HEK293 (cell line): ENCODE data around the gene SPATA21.

Experiments
- SP7 ChIP-seq: fragments of 450-650 bp; formaldehyde crosslinking; IDR thresholded peaks from 2 replicates; pipeline ENCODE4 v1.5.1; 2016; ENCODE audit warnings: missing biosample characterization, missing genetic modification characterization
- YY1 ChIP-seq: fragments of 450-650 bp; formaldehyde crosslinking; IDR thresholded peaks from 2 replicates; pipeline ENCODE4 v1.5.1; 2018; ENCODE audit warnings: missing biosample characterization, missing genetic modification characterization
- ZBTB1 ChIP-seq: fragments of 450-650 bp; formaldehyde crosslinking; IDR thresholded peaks from 2 replicates; pipeline ENCODE4 v1.5.1; 2016; ENCODE audit warnings: missing biosample characterization, missing genetic modification characterization
- ZNF140 ChIP-seq: fragments of 450-650 bp; formaldehyde crosslinking; IDR thresholded peaks from 2 replicates; pipeline ENCODE4 v1.5.1; 2016; ENCODE audit warnings: missing biosample characterization, missing genetic modification characterization
- ZNF175 ChIP-seq: fragments of 450-650 bp; formaldehyde crosslinking; IDR thresholded peaks from 2 replicates; pipeline ENCODE4 v1.5.1; 2016; ENCODE audit warnings: missing biosample characterization, missing genetic modification characterization
- ZNF274 ChIP-seq, 2 experiments: fragments of 200-500 bp in 1 of 2; fragments of 450-650 bp in 1 of 2; sonication (Bioruptor generic) in 1 of 2; formaldehyde crosslinking in 1 of 2; IDR thresholded peaks; 2 replicates each; pipeline versions ENCODE4 v1.5.1 to v1.6.1; 2014 to 2016; ENCODE audit warnings: borderline replicate concordance in 1 of 2, inconsistent platforms in 1 of 2, low read length in 1 of 2, missing biosample characterization in 1 of 2, missing genetic modification characterization in 1 of 2
- ZNF341 ChIP-seq: fragments of 450-650 bp; formaldehyde crosslinking; IDR thresholded peaks from 2 replicates; pipeline ENCODE4; 2016; ENCODE audit warnings: low read depth, missing biosample characterization, missing genetic modification characterization
- ZNF639 ChIP-seq: fragments of 450-650 bp; formaldehyde crosslinking; IDR thresholded peaks from 2 replicates; pipeline ENCODE4 v1.5.1; 2016; ENCODE audit warnings: missing biosample characterization, missing genetic modification characterization
- TF ChIP-seq, protein P1 (sequence below): fragments of 450-650 bp; IDR thresholded peaks from 2 replicates; pipeline ENCODE4 v1.5.1; 2018; ENCODE audit warnings: missing biosample characterization, missing genetic modification characterization
- TF ChIP-seq, protein P2 (sequence below): fragments of 450-650 bp; formaldehyde crosslinking; IDR thresholded peaks from 2 replicates; pipeline ENCODE4 v1.5.1; 2016; ENCODE audit warnings: missing biosample characterization, missing genetic modification characterization
- TF ChIP-seq, protein P3 (sequence below): fragments of 450-650 bp; formaldehyde crosslinking; IDR thresholded peaks from 2 replicates; pipeline ENCODE4 v1.5.1; 2016; ENCODE audit warnings: missing biosample characterization, missing genetic modification characterization

DNA sequence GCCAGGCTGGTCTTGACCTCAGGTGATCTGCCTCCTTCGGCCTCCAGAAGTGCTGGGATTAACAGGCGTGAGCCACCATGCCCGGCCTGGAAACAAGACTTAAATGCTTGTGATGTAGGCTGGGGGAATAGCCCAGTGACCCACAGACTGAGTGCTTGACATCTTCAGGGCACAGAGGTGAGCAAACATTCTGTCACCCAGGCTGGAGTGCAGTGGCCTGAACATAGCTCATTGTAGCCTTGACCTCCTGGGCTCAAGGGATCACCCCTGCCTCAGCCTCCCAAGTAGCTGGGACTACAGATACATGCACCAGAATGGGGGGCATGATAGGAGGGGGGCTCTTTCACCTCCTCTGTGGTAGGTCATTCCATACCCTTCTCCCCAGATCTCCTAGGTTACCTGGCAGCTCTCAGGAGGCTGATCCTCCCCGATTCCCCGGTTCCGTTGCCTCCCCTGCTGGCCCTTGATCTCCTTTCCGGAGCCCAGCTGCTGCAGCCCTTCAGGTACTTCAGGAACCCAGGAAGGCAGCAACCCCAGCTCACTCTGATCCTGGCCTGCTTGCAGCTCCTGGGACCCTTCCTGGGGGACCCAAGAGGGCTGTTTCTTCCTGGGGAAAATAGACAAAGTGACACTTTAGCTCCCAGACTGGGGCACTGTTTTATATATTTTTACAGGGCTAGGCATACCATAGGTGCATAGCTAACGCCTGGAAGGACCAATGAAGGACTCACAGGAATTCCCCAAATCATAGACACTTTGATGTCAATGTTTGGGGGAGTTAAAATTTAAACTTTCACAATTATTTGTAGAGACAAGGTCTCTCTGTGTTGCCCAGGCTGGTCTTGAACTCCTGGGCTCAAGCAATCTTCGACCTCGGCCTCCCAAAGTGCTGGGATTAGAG is 11.8 kb downstream of the SPATA21 start:
- TF ChIP-seq, protein P1, sequence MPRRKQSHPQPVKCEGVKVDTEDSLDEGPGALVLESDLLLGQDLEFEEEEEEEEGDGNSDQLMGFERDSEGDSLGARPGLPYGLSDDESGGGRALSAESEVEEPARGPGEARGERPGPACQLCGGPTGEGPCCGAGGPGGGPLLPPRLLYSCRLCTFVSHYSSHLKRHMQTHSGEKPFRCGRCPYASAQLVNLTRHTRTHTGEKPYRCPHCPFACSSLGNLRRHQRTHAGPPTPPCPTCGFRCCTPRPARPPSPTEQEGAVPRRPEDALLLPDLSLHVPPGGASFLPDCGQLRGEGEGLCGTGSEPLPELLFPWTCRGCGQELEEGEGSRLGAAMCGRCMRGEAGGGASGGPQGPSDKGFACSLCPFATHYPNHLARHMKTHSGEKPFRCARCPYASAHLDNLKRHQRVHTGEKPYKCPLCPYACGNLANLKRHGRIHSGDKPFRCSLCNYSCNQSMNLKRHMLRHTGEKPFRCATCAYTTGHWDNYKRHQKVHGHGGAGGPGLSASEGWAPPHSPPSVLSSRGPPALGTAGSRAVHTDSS (tag by site-specific recombination): no peak
- TF ChIP-seq ZNF639 (no peak), YY1 (tag by site-specific recombination) (no peak), SP7 (no peak), ZBTB1 (tag by site-specific recombination) (no peak), ZNF341 (tag by site-specific recombination) (no peak), ZNF140 (tag by site-specific recombination) (no peak), ZNF274 (IDR thresholded peaks at IDR 0.05; ENCODE audit: low read length) (no peak), ZNF274 (tag by site-specific recombination; IDR thresholded peaks at IDR 0.05; ENCODE audit: borderline replicate concordance) (no peak), ZNF175 (tag by site-specific recombination) (no peak)
- TF ChIP-seq, protein P2, sequence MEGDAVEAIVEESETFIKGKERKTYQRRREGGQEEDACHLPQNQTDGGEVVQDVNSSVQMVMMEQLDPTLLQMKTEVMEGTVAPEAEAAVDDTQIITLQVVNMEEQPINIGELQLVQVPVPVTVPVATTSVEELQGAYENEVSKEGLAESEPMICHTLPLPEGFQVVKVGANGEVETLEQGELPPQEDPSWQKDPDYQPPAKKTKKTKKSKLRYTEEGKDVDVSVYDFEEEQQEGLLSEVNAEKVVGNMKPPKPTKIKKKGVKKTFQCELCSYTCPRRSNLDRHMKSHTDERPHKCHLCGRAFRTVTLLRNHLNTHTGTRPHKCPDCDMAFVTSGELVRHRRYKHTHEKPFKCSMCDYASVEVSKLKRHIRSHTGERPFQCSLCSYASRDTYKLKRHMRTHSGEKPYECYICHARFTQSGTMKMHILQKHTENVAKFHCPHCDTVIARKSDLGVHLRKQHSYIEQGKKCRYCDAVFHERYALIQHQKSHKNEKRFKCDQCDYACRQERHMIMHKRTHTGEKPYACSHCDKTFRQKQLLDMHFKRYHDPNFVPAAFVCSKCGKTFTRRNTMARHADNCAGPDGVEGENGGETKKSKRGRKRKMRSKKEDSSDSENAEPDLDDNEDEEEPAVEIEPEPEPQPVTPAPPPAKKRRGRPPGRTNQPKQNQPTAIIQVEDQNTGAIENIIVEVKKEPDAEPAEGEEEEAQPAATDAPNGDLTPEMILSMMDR (tag by site-specific recombination): no peak
- TF ChIP-seq, protein P3, sequence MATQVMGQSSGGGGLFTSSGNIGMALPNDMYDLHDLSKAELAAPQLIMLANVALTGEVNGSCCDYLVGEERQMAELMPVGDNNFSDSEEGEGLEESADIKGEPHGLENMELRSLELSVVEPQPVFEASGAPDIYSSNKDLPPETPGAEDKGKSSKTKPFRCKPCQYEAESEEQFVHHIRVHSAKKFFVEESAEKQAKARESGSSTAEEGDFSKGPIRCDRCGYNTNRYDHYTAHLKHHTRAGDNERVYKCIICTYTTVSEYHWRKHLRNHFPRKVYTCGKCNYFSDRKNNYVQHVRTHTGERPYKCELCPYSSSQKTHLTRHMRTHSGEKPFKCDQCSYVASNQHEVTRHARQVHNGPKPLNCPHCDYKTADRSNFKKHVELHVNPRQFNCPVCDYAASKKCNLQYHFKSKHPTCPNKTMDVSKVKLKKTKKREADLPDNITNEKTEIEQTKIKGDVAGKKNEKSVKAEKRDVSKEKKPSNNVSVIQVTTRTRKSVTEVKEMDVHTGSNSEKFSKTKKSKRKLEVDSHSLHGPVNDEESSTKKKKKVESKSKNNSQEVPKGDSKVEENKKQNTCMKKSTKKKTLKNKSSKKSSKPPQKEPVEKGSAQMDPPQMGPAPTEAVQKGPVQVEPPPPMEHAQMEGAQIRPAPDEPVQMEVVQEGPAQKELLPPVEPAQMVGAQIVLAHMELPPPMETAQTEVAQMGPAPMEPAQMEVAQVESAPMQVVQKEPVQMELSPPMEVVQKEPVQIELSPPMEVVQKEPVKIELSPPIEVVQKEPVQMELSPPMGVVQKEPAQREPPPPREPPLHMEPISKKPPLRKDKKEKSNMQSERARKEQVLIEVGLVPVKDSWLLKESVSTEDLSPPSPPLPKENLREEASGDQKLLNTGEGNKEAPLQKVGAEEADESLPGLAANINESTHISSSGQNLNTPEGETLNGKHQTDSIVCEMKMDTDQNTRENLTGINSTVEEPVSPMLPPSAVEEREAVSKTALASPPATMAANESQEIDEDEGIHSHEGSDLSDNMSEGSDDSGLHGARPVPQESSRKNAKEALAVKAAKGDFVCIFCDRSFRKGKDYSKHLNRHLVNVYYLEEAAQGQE (tag by site-specific recombination): no peak
